Ecto neural progenitor cell (in vitro differentiated cells): ENCODE measurements around the gene TCF25.

Experiments used
- DNase-seq: peaks from one replicate; pipeline ENCODE4 v3.0.0-alpha.2; 2018; ENCODE audit warnings: low spot score

Gene TCF25

DNA sequence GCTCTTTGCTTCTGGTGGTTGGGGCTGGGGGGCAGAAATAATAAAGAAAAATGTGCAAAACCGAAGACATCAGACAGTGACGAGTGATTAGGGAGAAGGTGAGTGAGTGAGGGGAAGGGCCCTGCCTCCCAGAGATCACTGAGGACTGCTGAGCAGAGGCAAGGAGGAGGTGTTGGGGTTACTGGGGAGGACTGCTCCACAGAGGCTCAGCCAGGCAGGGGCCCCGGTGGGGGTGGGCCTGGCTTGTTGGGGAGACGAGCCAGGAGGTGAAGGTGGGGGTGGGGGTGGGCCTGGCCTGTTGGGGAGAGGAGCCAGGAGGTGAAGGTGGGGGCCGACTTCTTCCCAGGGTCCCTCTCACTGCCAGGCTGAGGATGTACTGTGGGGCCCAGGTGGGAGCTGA is 73.1 kb downstream of the TCF25 start:
- no peak for DNase-seq

DNA sequence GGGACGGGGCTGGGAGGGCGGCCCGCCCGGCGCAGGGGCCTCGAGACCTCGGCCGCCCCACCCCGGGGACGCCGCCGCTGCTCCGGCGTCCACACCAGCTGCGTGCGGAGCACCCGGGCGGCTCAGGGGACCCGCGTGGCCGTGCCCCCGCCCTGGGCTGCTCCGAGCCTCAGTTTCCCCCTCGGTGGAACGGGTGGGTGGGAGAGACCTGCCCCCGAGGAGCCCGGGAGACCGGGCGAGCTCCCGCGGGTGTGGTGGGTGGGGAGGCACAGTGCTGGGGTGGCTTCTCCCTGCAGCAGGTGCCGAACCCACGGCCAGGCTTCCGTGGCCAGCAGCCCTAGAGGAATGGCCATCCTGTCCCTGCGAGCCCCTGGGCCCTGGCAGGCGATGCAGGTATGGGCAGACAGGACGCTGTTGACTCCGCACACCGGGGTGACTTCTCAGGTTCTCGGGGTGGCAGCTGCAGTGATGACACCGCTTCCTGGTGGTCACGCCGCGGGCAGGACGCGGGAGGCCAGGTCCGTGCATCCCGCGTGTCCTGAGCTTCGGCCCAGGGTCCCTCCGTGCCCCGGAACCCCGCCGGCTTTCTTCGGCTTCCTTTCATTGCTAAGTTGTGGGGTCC is 75.8 kb downstream of the TCF25 start:
- DNase-seq = no peak

DNA sequence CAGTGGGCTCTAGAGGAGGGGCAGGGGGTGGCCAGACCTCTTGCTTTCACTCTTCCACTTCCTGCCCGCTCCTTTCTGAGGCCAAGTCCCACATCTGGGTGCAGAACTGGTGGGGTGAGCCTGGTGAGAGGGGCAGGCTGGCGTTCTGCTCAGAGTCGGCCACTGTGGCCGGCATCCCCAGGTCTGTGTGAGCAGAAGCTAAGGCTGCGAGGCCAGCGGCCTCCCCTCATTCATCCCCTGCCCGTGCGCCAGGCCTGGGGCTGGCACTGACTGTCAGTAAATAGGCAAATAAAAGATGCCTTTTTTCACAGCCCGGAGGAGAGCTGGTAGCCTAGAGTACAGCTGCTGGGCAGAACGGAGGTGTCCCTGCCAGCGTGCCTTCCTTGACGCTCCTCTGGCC is 76.4 kb downstream of the TCF25 start:
- DNase-seq = no peak

DNA sequence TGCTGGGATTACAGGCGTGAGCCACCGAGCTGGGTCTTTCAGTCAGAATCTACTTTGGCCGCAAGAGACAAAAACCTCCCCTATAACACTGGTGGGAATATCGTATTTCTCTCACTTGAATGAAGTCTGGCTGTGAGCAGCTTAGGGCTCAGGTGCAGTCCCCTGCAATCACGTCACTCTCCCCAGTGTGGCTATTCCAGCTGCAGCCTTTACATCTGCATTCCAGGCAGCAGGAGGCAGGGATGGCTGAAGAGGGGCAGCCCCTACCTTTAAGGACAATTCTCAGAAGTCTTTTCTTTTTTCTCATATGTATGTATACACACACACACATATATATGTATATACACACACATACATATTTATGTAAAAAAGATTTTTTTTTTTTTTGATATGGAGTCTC is 78.1 kb downstream of the TCF25 start:
- DNase-seq = no peak

DNA sequence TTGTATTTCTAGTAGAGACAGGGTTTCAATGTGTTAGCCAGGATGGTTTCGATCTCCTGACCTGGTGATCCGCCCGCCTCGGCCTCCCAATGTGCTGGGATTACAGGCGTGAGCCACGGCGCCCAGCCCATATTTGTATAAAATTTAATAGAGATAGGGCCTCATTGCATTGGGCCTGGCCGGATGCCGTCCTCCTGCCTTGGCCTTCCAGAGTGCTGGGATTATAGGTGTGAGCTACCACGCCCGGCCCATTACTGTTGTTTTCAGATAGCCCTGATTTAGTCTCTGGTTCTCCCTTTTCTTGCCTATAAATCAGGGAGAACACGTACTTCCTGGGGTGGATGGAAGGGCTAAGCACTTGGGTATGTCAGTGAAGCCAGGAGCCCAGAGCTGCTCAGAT is 78.7 kb downstream of the TCF25 start:
- no peak for DNase-seq

DNA sequence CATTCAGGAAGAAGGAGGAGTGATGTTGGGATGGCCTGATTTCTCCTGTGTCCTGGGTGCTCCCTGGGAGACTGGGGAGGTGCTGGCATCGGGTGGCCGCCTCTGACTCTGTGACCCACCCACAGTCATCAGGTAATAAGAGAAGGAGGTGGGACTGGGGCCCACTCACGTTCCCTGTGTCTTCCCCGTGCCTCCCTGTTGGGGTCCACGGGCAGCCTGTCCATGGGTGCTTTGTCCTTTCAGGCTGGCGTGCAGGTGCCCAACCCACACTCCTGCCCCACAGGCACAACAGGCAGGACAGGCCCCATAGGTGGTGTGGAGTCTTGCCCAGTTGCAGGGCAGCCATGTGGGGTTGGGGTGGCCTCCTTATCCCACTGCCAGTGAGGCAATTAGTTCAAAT is 79.2 kb downstream of the TCF25 start:
- DNase-seq = no peak

GRCh38 chr16:89953671-89954406 is 80.4 kb downstream of the TCF25 start:
- no peak for DNase-seq

- DNase-seq = no peak
Observed at GRCh38 chr16:89954462-89954861, 81.1 kb downstream of the TCF25 start.

- no peak for DNase-seq
Observed at GRCh38 chr16:89955001-89955685, 81.8 kb downstream of the TCF25 start.

DNA sequence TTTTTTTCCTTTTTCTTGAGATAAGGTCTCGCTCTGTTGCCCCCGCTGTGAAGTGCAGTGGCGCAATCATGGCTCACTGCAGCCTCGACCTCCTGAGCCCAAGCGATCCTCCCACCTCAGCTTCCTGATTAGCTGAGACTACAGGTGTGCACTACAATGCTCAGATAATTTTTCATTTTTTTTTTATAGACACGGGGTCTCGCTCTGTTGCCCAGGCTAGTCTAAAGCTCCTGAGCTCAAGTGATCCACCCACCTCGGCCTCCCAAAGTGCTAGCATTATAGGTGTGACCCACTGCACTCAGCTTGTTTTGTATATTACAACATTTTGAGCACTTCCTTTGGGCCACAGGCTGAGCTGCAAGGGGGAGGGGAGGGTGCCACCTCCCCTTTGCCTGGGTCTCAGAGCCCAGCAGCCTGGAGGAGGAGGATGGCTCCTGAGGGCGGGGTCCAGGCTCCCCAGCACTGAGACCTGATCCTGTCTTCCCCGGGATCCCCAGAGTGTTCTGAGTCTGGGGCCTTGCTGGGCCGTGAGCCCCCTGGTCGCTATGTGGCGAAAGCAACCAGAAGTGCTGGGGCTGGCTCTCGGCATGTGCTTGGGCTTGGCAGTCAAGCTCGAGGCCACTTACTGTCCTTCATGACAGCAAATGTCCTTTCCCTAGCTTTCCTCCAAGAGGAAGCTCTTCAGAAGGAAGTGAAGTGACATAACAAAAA is 83.3 kb downstream of the TCF25 start:
- DNase-seq = no peak

- no peak for DNase-seq
Observed at GRCh38 chr16:89957216-89957785, 83.9 kb downstream of the TCF25 start.

DNA sequence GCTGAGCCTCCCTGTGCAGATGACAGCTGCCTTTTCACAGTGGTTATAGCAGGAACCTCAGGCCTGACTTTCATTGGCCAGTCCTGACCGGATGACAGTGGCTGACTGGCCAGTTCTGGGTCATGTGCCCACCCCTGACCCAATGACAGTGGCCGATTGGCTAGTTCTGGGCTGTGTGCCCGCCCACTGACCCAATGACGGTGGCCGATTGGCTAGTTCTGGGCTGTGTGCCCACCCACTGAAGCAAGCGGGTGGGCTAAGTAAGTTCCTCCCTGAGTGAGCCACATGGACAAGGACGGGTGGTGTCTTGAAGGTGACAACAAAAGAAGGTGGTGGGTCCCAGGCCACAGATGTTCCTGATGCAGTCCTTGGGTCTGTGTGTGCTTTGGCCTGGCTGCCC is 84.7 kb downstream of the TCF25 start:
- peak; percentile 78 for DNase-seq

DNA sequence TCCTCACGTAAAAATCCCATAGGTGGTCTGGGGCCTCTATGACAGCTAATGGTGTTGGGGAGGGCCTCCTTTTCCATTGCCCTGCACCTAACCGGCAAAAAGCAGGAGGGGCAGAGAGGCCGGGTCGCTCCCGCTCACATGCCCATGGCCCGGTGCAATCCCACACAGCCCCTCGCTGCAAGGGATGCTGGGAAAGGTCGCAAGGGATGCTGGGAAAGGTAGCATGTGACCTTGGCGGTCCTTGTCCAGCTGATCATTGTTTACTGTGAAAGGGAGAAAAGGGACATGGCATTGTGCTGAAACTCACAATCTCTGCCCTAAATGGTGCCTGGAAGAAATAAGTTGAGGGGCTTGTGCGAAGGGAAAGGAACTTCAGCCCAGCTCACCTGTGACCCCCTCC is 85.2 kb downstream of the TCF25 start:
- no peak for DNase-seq

DNA sequence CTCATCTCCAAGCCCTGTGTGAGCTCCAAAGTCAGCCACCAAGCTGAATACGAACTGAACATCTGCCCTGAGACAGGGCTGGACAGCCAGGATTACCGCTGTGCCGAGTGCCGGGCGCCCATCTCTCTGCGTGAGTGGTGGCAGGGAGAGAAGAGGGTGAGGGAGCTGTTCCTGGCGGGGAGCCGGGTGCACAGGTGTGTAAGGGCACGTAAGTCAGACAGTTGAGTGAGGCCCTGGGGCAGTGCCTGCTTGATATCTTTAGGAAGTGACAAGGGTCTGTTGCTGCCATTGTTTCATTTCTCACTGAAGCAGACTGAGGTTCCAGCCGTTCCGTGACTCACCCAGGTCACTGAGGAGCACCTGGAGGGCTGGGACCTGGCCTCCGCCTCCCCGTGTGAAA is 87.6 kb downstream of the TCF25 start:
- DNase-seq = no peak
